Measurements from ENCODE around the gene VPS37B.

VPS37B gene

DNA sequence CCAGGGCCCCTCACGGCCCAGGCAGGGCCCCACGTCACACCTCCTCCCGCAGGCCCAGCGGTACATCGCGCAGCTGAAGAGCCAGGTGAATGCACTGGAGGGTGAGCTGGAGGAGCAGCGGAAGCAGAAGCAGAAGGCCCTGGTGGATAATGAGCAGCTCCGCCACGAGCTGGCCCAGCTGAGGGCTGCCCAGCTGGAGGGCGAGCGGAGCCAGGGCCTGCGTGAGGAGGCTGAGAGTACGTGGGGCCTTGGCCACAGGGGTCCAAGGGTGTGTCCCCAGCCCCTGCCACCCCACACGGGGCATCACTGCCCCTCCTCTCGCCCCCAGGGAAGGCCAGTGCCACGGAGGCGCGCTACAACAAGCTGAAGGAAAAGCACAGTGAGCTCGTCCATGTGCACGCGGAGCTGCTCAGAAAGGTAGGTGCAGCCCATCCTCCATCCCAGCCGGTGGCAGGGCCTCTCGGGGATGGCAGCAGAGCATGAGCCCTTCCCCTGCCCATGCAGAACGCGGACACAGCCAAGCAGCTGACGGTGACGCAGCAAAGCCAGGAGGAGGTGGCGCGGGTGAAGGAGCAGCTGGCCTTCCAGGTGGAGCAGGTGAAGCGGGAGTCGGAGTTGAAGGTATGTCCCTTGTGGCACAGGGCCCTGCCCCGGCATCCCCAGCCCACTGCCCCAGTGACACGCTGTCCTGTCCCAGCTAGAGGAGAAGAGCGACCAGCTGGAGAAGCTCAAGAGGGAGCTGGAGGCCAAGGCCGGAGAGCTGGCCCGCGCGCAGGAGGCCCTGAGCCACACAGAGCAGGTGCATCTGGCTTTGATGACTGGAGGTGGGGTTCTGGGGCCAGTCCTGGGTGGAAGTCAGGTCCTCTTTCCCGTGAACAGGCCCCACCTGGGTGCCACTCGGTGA lies 39.7 kb downstream of the VPS37B start:
- Histone ChIP-seq H3K9me2 (replicated peaks; ENCODE audit: insufficient read depth, low read length) (no peaks in the 10 kb centered on the region), H3K4me3 (ENCODE audit: insufficient read depth, low read length, poor library complexity, severe bottlenecking) (no peak overlapping the region), H2AFZ (ENCODE audit: low read depth, low read length, severe bottlenecking) (no peak overlapping the region), H3K36me3 (ENCODE audit: low read length) (no peaks in the 10 kb centered on the region), H3K27me3 (ENCODE audit: low read length) (no peaks in the 10 kb centered on the region), H3K4me2 (ENCODE audit: low read depth, low read length, poor library complexity, severe bottlenecking) (no peak overlapping the region), H3K79me2 (ENCODE audit: insufficient read depth, low read length) (no peaks in the 10 kb centered on the region), H3K9ac (ENCODE audit: low read length) (no peak overlapping the region), H3K9me3 (ENCODE audit: insufficient read depth, low read length) (no peaks in the 10 kb centered on the region), H3F3A (ENCODE audit: insufficient read depth) (no peaks in the 10 kb centered on the region), H4K20me1 (ENCODE audit: low read depth, low read length) (no peaks in the 10 kb centered on the region), H3K27ac (ENCODE audit: low read depth, low read length) (no peak overlapping the region)
- TF ChIP-seq EZH2phosphoT487 (conservative IDR thresholded peaks at IDR 0.05; ENCODE audit: low read length): no peak
- TF ChIP-seq, protein P1, sequence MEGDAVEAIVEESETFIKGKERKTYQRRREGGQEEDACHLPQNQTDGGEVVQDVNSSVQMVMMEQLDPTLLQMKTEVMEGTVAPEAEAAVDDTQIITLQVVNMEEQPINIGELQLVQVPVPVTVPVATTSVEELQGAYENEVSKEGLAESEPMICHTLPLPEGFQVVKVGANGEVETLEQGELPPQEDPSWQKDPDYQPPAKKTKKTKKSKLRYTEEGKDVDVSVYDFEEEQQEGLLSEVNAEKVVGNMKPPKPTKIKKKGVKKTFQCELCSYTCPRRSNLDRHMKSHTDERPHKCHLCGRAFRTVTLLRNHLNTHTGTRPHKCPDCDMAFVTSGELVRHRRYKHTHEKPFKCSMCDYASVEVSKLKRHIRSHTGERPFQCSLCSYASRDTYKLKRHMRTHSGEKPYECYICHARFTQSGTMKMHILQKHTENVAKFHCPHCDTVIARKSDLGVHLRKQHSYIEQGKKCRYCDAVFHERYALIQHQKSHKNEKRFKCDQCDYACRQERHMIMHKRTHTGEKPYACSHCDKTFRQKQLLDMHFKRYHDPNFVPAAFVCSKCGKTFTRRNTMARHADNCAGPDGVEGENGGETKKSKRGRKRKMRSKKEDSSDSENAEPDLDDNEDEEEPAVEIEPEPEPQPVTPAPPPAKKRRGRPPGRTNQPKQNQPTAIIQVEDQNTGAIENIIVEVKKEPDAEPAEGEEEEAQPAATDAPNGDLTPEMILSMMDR (IDR thresholded peaks at IDR 0.05; ENCODE audit: insufficient read depth, low read length, poor library complexity, severe bottlenecking): no peak

- H3K9me3 ChIP-seq (ENCODE audit: insufficient read depth, low read length): no peaks in the 10 kb centered on the region
- H3K4me3 ChIP-seq (ENCODE audit: insufficient read depth, low read length, poor library complexity, severe bottlenecking): no peak overlapping the region
- H3K79me2 ChIP-seq (ENCODE audit: insufficient read depth, low read length): no peaks in the 10 kb centered on the region
- H3K9me2 ChIP-seq (replicated peaks; ENCODE audit: insufficient read depth, low read length): no peaks in the 10 kb centered on the region
- H3K36me3 ChIP-seq (ENCODE audit: low read length): no peaks in the 10 kb centered on the region
- no peaks in the 10 kb centered on the region for H3F3A ChIP-seq (ENCODE audit: insufficient read depth)
- H3K4me2 ChIP-seq (ENCODE audit: low read depth, low read length, poor library complexity, severe bottlenecking): no peak overlapping the region
- no peak overlapping the region for H3K9ac ChIP-seq (ENCODE audit: low read length)
- H3K27me3 ChIP-seq (ENCODE audit: low read length): no peaks in the 10 kb centered on the region
- no peak overlapping the region for H3K27ac ChIP-seq (ENCODE audit: low read depth, low read length)
- no peaks in the 10 kb centered on the region for H4K20me1 ChIP-seq (ENCODE audit: low read depth, low read length)
- no peak overlapping the region for H2AFZ ChIP-seq (ENCODE audit: low read depth, low read length, severe bottlenecking)
- TF ChIP-seq, protein P1 (IDR thresholded peaks at IDR 0.05; ENCODE audit: insufficient read depth, low read length, poor library complexity, severe bottlenecking): no peak
Observed at GRCh38 chr12:122855071-122855829, 40.7 kb downstream of the VPS37B start.

DNA sequence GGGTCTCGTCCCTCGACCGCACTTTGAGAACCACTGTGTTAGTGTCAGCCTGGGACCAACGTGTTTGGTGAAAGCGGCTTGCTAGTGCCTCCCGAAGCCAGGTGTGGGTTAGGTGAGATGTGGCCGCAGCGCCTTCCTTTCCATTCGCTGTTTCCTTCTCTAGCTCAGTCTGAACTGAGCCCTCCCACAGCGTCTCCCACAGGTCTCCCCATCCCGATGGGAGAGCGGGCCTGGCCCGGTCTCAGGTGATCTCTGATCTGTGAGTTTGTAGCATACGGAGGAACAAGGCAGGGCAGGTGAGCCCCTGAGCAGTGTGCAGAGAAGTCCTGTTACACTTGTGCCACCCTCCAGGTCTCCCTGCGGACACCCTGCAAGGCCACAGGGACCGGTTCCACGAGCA lies 41.4 kb downstream of the VPS37B start:
- Histone ChIP-seq H3K9me2 (replicated peaks; ENCODE audit: insufficient read depth, low read length) (no peaks in the 10 kb centered on the region), H3K27ac (ENCODE audit: low read depth, low read length) (no peak overlapping the region), H3K27me3 (ENCODE audit: low read length) (no peaks in the 10 kb centered on the region), H3K4me3 (ENCODE audit: insufficient read depth, low read length, poor library complexity, severe bottlenecking) (no peak overlapping the region), H3F3A (ENCODE audit: insufficient read depth) (no peaks in the 10 kb centered on the region), H3K4me2 (ENCODE audit: low read depth, low read length, poor library complexity, severe bottlenecking) (no peak overlapping the region), H3K36me3 (ENCODE audit: low read length) (no peaks in the 10 kb centered on the region), H3K9ac (ENCODE audit: low read length) (no peak overlapping the region), H2AFZ (ENCODE audit: low read depth, low read length, severe bottlenecking) (no peak overlapping the region), H4K20me1 (ENCODE audit: low read depth, low read length) (no peaks in the 10 kb centered on the region), H3K9me3 (ENCODE audit: insufficient read depth, low read length) (no peaks in the 10 kb centered on the region), H3K79me2 (ENCODE audit: insufficient read depth, low read length) (no peaks in the 10 kb centered on the region)
- TF ChIP-seq EZH2phosphoT487 (conservative IDR thresholded peaks at IDR 0.05; ENCODE audit: low read length): no peak
- TF ChIP-seq, protein P1 (IDR thresholded peaks at IDR 0.05; ENCODE audit: insufficient read depth, low read length, poor library complexity, severe bottlenecking): no peak
